SW 1271 (cell line): ENCODE data around the gene ERC2.

Source experiments
- DNase-seq, 2 experiments: peaks; one replicate each; lab custom pipeline; 2025; lab: John Stamatoyannopoulos, UW

Gene ERC2

DNA sequence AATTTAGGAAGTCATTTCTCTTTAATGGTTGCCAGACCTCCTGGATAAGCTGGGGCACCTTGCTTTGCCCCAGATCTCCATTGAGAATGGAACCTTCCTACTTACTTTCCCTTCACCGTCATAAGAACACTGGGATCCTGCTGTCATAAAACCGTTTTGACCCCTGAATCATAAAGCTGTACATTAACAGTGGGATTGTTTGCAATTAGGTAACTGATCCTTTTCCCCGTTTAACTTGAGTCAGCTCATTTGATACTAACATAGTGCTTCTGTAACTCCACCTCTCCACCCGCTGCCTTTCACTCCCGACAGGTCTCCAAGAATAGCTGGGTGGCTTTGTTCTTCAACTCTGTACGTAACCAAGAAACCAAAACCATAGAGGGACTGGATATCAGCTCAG lies 673.0 kb downstream of the ERC2 start:
- DNase-seq = no peak

DNA sequence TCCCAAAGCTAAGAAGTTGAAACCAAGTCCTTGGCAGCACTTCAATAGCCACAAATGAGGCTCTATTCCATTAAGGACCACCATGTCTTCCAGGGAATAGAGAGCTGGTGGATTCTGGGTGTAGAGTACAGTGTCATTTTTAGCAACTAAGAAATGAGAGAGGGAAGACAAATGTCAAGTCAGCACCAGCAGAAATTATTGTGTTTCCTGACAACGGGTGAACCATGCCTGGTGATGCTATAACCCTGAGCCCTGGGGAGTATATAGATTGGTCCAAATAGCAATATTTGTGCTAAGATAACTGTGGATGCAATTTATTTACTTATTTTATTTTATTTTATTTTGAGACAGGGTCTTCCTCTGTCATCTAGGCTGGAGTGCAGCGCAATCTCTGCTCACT lies 675.5 kb downstream of the ERC2 start:
- no peak for DNase-seq

DNA sequence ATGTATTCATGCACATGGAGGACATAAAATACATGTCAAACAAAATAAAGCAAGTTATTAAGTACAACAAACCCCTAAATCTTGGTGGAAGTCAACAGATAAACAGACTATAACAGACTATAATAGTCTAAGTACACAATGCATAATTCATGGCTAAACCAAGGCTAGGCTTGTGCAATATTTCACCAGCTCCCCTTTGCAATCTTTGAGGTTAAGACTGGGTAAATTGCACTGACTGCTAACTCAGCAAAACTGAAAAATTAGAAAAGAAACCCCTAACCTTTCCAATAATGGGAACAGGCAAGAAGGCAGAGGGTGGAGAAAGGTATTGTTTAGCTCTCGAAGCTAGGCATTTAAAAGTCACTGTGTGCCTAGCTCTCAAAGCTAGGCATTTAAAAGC lies 676.3 kb downstream of the ERC2 start:
- DNase-seq = no peak

DNA sequence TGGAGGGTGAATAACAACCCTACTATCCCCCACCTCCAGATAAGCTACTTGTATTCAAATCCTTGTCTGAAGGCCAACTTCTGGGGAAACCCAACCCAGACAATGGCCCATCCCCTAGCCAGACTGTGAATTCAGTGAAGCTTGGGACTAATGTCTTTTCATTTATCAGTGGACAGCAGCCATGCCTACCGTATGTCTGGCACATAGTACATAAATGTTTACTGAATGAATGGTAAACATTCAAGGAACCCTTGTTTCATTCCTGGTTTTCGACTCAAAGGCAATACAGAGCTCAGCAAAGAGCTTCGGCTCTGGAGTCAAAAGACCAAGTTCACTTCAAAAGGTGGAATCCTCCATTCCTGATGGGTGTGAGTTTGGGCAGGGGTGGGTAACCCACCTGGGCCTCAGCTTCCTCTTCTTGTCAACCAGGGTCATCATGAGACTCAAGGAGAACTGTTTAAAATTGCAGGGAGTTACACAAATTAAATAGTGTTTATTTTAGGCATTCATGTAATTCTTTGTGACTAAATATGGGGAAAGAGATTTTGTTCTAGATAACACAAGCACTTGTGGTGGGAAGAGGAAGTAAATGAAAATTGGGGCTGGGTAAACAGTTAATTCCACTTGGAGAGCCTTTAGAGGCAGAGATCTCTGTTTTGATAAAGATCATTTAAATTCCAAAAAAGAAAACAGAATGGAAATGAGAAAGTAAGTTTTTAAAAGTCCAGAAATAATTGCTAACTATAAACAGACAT lies 677.5 kb downstream of the ERC2 start:
- DNase-seq = no peak

DNA sequence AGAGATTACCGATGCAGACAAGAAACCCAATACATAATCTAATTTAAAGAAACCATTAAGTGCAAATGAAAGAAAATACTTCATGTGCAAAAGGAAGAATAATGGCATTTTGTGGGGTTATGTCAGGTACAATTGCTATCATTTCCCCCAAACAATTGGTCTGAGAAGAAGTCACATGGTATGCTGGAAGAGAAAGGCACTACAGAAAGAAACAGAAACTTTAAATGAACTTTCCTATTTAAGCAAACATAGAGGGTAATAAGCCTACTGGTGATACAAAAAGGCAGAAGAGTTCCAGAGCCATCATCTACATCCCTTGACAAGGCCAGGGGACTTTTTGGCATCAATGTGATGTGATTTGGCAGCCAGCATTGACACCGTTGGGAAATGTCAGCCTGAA lies 678.8 kb downstream of the ERC2 start:
- no peak for DNase-seq

DNA sequence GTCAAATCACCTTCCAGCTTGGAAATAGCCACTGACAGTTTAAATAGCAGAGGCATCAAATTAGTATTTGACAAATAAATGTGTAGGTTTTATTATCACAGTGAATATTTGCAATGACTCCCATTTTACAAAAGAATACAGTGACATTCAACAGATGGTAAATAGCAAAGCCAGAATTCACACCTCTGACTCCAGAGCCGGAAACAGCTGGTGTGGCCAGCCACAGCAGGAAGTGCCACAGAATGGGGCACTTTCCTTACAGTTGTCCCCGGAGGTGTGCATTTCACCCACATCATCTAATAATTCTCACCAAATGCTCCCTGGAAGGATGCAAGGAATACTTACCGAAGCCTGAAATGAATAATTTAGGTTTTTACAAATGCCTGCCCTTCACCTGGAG lies 685.5 kb downstream of the ERC2 start:
- DNase-seq = no peak

DNA sequence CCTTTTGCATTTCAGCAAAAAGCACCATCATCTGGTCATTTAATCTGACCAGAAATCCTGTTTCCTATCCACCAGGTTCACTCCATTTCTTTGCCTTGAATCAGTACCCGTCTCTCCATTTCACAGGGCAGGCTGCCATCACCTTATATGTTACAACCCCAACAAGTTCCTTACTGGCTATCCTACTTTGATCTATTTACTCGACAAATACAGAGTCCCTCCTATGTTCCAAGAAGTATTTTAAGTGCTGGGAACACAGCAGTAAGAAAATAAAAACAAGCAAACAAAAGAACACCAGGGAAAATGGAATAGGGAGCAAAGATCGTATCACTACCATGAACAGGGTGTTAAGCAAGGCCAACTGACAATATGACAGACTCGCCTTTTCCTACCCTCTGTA lies 685.9 kb downstream of the ERC2 start:
- DNase-seq = no peak

DNA sequence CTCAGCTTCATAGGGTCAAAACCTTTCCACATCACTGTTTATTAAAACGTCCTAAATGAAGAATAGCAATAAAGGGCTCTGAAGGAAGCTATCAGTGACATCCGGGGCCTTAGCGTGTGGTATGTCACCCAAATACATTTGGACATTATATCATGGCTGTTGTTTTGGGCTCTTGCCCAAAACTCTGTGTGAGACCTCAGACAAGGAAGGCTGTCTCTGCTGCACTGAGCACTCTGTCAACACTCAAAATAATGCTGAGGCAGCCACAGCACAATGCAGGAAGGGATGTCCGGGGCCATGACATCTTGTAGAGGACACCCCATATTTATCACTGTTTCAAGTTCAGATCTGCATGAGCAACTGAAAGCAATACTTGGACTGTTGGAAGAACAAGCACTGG lies 687.4 kb downstream of the ERC2 start:
- DNase-seq = no peak

DNA sequence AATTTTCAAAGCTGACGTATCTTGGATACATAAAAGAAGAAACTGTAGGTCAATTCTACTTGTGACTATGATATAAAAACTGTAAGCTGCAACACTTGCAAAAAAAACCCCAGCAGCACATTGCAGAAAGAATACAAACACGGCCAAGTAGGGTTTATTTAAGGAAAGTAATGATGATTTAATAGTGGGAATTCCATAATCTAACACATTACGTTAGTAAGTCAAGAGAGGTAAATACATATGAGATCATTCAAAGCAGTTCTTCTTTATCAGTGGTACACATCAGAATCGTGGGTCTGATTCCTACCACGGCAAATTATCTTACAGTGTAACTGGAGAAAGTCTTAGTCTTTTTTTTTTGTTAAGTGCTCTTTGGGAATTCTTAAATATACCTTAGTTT lies 688.7 kb downstream of the ERC2 start:
- DNase-seq = no peak

DNA sequence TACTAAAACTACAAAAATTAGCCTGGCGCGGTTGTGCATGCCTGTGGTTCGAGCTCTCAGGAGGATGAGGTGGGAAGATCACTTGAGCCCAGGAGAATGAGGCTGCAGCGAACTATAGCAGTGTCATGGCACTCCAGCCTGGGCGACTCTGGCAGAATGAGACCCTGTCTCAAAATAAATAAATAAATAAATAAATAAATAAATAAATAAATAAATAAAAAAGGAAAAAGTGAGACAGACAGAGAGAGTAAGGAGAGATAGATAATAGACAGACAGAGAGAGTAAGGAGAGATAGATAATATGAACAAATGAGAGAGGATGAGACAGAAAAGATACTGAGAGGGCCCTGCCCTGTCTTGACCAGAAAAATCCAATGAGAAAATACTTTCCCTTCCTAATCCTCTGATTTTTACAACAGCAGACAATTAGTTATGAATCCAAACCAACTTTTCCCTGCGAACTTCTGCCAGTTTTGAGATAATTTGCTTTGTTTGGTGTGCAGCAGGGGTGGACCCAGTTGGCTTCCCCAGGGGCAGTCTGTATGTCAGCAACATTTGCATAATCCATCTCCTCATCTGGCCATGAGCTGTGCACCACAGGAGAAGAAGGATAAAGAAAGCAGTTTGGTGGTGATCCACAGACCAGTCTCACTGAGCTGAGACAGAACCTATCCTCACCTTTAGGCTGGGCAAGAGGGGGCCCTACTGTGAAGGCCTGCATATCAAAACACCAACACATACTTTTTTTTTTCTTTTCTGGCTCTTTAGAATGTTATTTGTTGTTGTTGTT lies 692.7 kb downstream of the ERC2 start:
- no peak for DNase-seq

DNA sequence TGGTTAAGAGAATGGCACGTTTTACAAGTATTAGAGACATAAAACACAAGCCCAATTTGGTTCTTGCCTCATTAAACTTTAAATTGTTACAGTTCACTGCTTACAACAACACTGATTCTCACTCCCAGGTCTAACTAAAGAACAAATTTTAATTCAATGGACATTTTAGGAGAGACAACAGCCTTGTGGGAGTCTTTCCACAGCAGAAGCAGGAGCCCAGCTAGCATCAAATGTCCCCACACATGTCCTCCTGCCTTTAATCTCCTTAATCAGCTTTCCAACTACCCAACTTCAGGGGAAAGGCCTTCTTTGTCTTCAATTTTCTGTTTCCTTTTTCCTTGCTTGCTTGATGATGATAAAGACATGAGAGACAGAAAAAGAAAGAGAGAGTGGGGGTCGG lies 693.4 kb downstream of the ERC2 start:
- no peak for DNase-seq

DNA sequence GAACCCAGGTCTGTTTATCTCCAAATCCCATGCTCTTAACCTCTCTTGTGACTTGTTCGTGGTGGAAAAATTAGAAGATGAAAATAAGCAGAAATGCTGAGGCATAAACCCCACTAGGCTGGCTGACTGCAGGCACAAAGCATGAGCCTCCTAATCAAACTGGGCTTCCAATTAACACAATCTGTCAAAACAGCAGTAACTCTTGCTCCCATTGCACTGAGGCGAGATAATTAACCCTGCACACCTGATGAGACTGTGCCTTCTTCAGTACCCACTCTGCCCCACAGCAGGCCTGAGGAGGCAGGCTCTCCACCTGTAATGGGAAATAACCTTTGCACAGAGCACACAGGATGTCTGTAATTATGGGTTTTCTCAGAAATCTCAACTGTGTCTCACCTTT lies 696.8 kb downstream of the ERC2 start:
- DNase-seq = no peak

DNA sequence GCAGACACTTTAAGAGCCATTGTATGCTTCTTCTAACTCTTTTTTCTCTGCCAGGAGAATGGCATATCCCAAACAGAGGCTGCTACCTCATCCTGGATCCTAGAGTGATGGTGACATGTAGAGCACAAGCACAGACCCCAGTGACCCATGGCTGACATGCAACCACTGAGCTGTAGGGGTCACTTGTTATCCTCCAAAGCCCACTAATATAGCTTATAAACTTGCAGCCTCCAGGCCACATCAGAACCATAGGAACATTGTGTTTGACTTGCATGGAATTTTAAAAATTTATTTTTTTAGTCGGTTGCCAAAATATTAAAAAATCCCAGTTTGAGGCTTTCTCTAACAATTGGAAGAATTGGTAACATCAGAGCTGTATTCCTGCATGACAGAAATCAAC lies 698.2 kb downstream of the ERC2 start:
- DNase-seq = no peak

DNA sequence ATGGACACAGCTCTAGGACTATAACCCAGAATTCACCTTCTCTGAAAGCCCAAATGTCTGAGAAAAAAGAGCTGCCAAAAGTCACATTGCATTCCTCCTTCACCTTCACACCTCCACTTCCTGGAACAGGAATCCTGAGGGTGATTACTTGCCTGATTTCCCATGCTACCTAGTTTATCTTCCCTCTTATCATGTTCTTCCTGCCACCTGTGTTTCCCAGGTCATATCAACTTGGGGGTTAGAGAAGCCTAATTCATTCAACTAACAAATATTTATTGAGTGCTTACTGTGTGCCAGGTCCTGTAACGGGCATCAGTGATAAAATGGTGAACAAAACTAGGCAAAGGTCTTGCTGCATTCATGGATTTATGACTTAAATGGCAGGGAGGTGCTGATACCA lies 701.5 kb downstream of the ERC2 start:
- no peak for DNase-seq

DNA sequence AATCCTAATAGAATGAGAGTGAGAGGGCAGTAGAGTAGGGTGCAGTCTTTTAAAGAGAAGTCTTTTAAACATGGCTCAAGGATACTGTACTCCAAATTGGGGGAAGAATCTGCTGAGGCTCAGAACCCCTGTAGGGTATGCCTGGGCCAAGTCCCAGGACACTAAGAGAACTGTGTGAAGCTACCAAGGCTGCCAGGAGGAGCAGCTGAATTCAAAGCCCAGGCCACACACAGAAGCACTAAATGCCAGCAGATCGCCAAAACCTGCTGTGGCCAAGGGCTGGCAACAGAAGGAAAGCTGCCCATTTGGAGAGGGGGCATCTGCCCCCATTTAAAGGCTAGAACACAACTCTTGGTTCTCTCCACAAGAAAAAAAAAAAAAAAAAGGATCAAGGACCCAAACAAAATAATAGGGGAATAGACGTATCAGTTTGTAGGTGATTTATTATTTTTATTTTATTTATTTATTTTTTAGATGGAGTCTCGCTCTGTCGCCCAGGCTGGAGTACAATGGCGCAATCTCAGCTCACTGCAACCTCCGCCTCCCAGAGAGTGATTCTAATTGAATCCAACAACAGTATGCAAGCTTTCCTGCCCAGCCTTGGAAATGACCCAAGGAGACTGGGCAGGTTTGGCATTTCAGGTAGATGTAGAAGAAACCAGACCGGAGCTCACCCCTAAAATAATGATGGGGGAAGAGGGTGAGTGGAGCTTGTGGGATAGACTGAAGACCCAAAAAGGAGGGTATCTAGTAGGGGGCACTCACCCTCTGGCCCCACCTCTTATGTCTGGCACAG lies 702.2 kb downstream of the ERC2 start:
- DNase-seq = no peak

DNA sequence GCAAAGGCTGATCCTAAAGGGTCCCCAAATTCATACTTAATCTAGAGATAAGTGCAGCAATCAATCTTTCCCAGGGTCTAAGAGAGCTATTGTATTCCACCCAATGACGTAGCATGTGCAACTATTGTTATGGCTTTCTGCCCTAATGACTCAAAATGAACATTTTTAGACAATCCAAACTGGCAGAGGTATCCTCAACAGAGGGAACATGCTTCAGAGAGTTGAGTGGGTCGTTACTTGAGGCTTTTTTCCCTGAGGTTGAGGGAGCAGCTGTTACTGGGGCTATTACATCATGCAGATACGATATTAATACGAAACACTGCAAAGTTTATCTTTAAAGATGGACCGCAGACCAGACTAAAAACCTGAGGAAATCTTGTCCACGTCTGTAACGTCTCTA lies 702.9 kb downstream of the ERC2 start:
- no peak for DNase-seq

DNA sequence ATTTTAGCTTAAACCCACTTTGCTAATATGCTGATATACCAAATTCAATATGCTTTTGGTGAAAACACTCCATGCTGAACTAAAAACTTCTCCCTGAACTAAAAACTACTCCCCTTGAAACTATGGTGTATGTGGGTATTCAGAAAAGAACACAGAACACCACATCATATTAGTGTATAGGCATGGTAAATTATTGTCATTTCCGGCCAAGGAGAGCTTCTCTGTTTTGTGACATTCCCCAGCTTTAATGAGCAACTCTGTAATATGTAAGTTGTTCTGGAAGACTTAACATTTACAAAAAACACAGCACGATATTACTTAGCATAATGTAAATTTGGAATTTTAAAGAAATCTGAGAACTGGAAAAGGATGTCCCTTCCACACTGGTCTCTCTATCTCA lies 711.3 kb downstream of the ERC2 start:
- DNase-seq = no peak

DNA sequence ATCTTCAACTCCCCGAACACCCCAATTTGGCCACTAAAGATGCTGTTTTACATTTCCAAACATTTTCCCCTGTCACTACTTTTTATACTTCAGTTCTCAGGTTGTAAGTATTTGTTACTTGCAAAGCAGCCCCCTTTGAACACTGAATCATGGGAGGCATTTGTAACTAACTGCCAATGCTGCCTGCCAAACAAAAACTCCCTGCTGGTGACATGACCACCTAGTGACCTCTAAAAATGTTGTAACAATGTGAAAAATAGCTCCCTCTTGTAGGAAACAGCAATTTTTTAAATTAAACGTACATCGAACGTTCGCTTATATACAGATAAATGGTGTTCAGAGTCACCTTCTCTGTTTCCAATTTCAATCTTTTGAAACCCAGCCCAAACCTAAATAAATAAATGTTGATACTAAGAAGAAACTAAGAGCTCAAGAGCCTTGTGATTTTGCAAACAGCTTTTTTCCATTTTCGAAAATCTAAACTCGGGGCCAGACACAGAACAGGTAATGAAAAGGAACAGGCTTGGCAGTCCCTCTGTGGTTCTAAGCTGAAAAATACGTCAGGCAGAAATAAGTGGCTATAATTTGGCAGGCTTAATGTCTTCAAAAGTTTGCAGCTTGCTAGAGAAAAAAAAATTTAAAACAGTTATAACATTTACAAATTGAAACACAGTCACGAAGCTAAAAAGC lies 712.6 kb downstream of the ERC2 start:
- no peak for DNase-seq

DNA sequence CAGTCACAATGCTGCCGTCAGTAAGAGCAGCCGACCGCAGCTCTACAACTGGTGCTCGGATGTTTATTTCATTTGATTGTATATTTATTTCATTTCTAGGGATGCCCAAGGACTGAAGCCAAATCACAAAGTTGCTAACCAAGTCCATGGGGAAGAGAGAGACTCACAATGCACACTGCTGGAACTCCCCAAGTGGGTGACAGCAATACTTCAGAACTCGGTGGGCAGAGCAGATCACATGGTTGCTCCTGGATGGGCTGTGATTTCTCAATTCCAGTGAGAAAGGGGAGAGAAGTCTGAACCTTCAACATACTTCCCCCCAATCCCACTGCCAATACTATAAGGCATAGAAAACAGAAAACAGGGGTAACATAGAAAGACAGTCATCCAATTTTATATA lies 715.4 kb downstream of the ERC2 start:
- no peak for DNase-seq

DNA sequence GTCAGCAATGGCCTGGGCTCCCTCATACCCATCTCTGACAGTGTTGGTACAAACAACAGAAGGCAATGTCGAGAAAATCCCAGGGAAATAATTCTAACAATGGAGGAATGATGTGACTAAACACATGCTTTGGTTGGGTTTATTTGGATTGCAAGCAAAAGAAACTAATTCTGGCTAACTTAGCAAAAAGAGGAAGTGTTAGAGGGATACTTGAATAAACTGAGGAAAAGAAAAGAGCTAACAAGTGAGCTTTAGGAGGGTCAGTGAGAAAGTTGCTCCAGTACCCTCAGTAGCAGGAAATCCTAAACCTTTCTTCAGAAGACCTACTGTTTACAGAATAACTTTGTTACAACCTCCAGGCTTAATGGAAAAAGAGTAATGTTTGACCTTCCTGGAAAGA lies 716.5 kb downstream of the ERC2 start:
- no peak for DNase-seq

DNA sequence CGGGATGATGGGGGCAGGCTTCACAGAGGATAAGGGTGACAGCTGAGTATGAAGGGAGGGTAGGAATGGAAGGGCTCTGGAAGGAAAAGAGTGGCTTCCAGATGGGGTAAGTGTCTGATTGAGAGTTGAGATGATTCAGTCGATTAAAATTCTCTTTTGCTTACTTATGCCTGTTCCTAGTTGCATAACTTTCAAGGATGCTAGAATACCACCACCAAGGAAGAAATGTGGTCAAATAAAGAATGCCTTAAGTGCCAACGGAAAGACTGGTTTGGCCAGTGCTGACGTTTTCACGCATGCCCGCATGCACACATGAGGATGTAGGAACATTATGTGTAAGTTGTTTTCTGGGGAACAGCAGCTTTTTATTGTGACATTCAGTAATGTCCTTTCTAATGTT lies 717.7 kb downstream of the ERC2 start:
- DNase-seq = no peak

DNA sequence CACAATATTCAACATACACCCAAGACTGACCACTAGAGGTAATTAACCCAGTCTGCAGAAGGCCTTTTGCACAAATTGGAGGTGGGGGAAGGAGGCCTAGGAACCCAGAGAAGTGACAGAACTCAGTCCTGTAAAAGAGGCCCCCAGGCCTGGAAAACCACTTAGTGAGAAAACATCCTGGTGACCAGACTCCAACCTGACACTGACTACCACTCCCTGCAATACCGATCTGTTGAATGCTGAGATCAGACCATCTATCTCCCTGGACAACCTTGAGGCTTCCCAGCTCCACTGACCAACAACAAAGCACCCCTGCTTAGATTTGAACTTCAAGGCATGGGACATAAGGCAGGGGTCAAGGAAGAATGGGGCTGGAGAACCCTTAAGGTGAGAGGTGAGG lies 719.2 kb downstream of the ERC2 start:
- DNase-seq = no peak
